HepG2 (cell line): ENCODE measurements around the gene NUDT2. TPM values are rescaled to one million over a fixed set of nuclear protein-coding genes. Genes with fewer than 3 reads are reported as not detected.

Experiments
- ATF6 ChIP-seq: sonication (generic); formaldehyde crosslinking; conservative IDR thresholded peaks from 2 replicates; pipeline ENCODE4 v1.4.0; 2020; ENCODE audit warnings: missing genetic modification reagents
- HNRNPH1 ChIP-seq: fragments of 200-400 bp; formaldehyde crosslinking; optimal IDR thresholded peaks from 2 replicates; pipeline ENCODE3; 2017; ENCODE audit warnings: mild to moderate bottlenecking, low read depth, low read length
- MIER3 ChIP-seq: IDR thresholded peaks from 2 replicates; pipeline ENCODE4 v1.6.1; 2016; ENCODE audit warnings: missing compliant biosample characterization, borderline replicate concordance
- RAD21 ChIP-seq: fragments of 450-650 bp; formaldehyde crosslinking; IDR thresholded peaks from 2 replicates; pipeline ENCODE4 v1.5.0; 2020; ENCODE audit warnings: mild to moderate bottlenecking
- SETDB1 ChIP-seq: sonication (generic); formaldehyde crosslinking; IDR thresholded peaks from 2 replicates; pipeline ENCODE4 v1.5.1; 2020; ENCODE audit warnings: missing genetic modification reagents, mild to moderate bottlenecking, borderline replicate concordance
- ZBED4 ChIP-seq: sonication (generic); formaldehyde crosslinking; IDR thresholded peaks from 2 replicates; pipeline ENCODE4 v1.4.0; 2020; ENCODE audit warnings: missing genetic modification reagents, borderline replicate concordance
- ZNF296 ChIP-seq: sonication (generic); formaldehyde crosslinking; conservative IDR thresholded peaks from 2 replicates; pipeline ENCODE4 v1.5.0; 2020; ENCODE audit warnings: mild to moderate bottlenecking, missing genetic modification reagents
- ZNF318 ChIP-seq: sonication (generic); formaldehyde crosslinking; IDR thresholded peaks from 2 replicates; pipeline ENCODE4 v1.4.0; 2020; ENCODE audit warnings: mild to moderate bottlenecking, missing genetic modification reagents
- ZNF362 ChIP-seq: sonication (generic); formaldehyde crosslinking; IDR thresholded peaks from 2 replicates; pipeline ENCODE4 v1.4.0; 2020; ENCODE audit warnings: missing genetic modification reagents, mild to moderate bottlenecking, borderline replicate concordance
- ZNF670 ChIP-seq: sonication (generic); formaldehyde crosslinking; IDR thresholded peaks from 2 replicates; pipeline ENCODE4 v1.8.0; 2022; ENCODE audit warnings: mild to moderate bottlenecking, missing genetic modification reagents, borderline replicate concordance
- ZNF691 ChIP-seq: sonication (generic); formaldehyde crosslinking; IDR thresholded peaks from 2 replicates; pipeline ENCODE4 v1.4.0; 2020; ENCODE audit warnings: missing genetic modification reagents, low read depth, mild to moderate bottlenecking, borderline replicate concordance
- polyA plus RNA-seq, 8 experiments: library from polyadenylated mRNA; depleted of rRNA in 3 of 8; stranded (reverse) in 7 of 8; unstranded in 1 of 8; fragments of >200 nt; fragmentation: Illumina TruSeq in 4 of 8; extraction: Trizol in 4 of 8; gene quantifications; 2 replicates each; pipeline versions ENCODE4 v1.2.1 to v1.2.3, GENCODE V29; 2011 to 2016; ENCODE audit warnings: low read depth in 4 of 8, missing spikeins in 1 of 8, mixed read lengths in 1 of 8; ENCODE audit not compliant: insufficient read depth in 1 of 8
- total RNA-seq, 5 experiments: library from RNA; depleted of rRNA; stranded (reverse); fragments of >200 nt; fragmentation: Illumina TruSeq; extraction: Trizol; gene quantifications; 2 replicates each; pipeline ENCODE4 v1.2.3, GENCODE V29; 2016; ENCODE audit warnings: low read depth in 1 of 5

The NUDT2 gene
- total and polyA plus RNA-seq, 2 of the 13 experiments (the other 11 are each of a cell fraction or from before 2014, with no cell fraction given), result 19.9 to 24.6 TPM

- TF ChIP-seq ATF6 (CRISPR knock-in tag) (no peak), RAD21 (CRISPR knock-in tag) (0 out of 2 replicates have a peak, but pooled peaks have one; percentile 19), ZNF362 (CRISPR knock-in tag) (no peak), SETDB1 (no peak), ZNF296 (CRISPR knock-in tag) (0 out of 2 replicates have a peak, but pooled peaks have one; percentile 80), HNRNPH1 (no peak), ZNF691 (CRISPR knock-in tag) (no peak), MIER3 (CRISPR knock-in tag) (no peak), ZBED4 (CRISPR knock-in tag) (no peak), ZNF670 (peak; percentile 81; the same call in 1 of the 2 replicates), ZNF318 (CRISPR knock-in tag) (no peak)
These were observed 51.3 kb downstream of the NUDT2 start (continued) for GRCh38 chr9:34380511-34381315.
